Transverse colon (tissue), 4 donors: Measurements from ENCODE around the gene C1QTNF6. TPM values are rescaled to one million over a fixed set of nuclear protein-coding genes. Genes with fewer than 3 reads are reported as not detected.
"Not testable (repeated sequence)": the region's sequence is repeated elsewhere in the genome, so short reads cannot be mapped to it uniquely, and the experiment has no call there.

Experiments used
- DNase-seq: peaks from one replicate; pipeline ENCODE4 v3.0.0-alpha.2; 2019
- H3K27ac ChIP-seq, 4 donors: fragments of 200-600 bp; sonication (generic); 2 replicates each; pipeline ENCODE4 v1.5.1; 2016 to 2018; ENCODE audit warnings: inconsistent platforms in 4 of 4
- H3K27me3 ChIP-seq: fragments of 200-600 bp; sonication (generic); 2 replicates; pipeline ENCODE4 v1.5.1; 2017; ENCODE audit warnings: inconsistent platforms
- H3K36me3 ChIP-seq, 4 donors: fragments of 200-600 bp; sonication (generic); 2 replicates each; pipeline ENCODE4 v1.5.1; 2017 to 2019; ENCODE audit warnings: inconsistent platforms in 4 of 4
- H3K4me1 ChIP-seq, 4 donors: fragments of 200-600 bp; sonication (generic); 2 replicates each; pipeline ENCODE4 v1.5.1; 2017 to 2020; ENCODE audit warnings: inconsistent platforms in 4 of 4
- H3K4me3 ChIP-seq, 4 donors: fragments of 200-600 bp; sonication (generic); 1 replicate in 1 of 4; 2 replicates in 3 of 4; pipeline versions ENCODE4 v1.5.1 to v1.6.1; 2017 to 2019; ENCODE audit warnings: inconsistent platforms in 4 of 4
- H3K9me3 ChIP-seq, 2 donors: fragments of 200-600 bp; sonication (generic); 2 replicates each; pipeline ENCODE4 v1.5.1; 2017 to 2019; ENCODE audit warnings: inconsistent platforms in 2 of 2
- CTCF ChIP-seq, 5 experiments: fragments of 200-600 bp in 3 of 5; fragments of 450-650 bp in 2 of 5; sonication (generic) in 3 of 5; IDR thresholded peaks; 1 replicate in 2 of 5; 2 replicates in 3 of 5; pipeline ENCODE4 v1.5.1; 2016 to 2017; ENCODE audit warnings: antibody characterized with exemption in 5 of 5, inconsistent platforms in 3 of 5, mild to moderate bottlenecking in 2 of 5, moderate library complexity in 1 of 5
- EP300 ChIP-seq: sonication (generic); formaldehyde crosslinking; IDR thresholded peaks from one replicate; pipeline ENCODE4 v1.6.1; 2017; ENCODE audit warnings: antibody characterized with exemption, low read depth
- POLR2A ChIP-seq: fragments of 450-650 bp; IDR thresholded peaks from one replicate; pipeline ENCODE4 v1.6.1; 2016; ENCODE audit warnings: antibody characterized with exemption, mild to moderate bottlenecking, moderate library complexity
- POLR2AphosphoS5 ChIP-seq, 3 donors: sonication (generic); formaldehyde crosslinking; IDR thresholded peaks; one replicate each; pipeline ENCODE4 v1.6.1; 2016; ENCODE audit warnings: antibody characterized with exemption in 3 of 3
- WGBS, 2 donors: methylation state at CpG; one replicate each; pipeline ENCODE4 v1.1.5; 2018; ENCODE audit warnings: low coverage in 1 of 2; 5-methylcytosine and 5-hydroxymethylcytosine counted together
- in situ Hi-C, 4 donors: fragments of 200-750 bp; cut with MboI; loops; one replicate each; pipeline versions ENCODE4 v1.15.0 to v1.15.1; 2017; ENCODE audit warnings: low sequenced_read_pairs in 3 of 4, low pct_ligation_motif_present in 1 of 4, low pct_unique_long_range_greater_than_20kb in 1 of 4
- intact Hi-C: fragments of 100-400 bp; cut with DNase I; formaldehyde crosslinking; loops from one replicate; pipeline ENCODE4 v1.15.1; 2023; ENCODE audit warnings: low total_unique reads
- total RNA-seq, 4 donors: library from RNA; depleted of rRNA; stranded (reverse); fragments of >200 nt; gene quantifications; one replicate each; pipeline ENCODE4 v1.1.0, GENCODE V29; 2016

C1QTNF6 gene
- total RNA-seq, 4 donors from 2014 or later: 1.4 to 68.8 (median 7.5) TPM

GRCh38 chr22:37202716-37203115, 14.7 kb upstream of the C1QTNF6 start:
- H3K4me3 ChIP-seq: no peak overlapping the region
- TF ChIP-seq POLR2AphosphoS5 (IDR thresholded peaks at IDR 0.05) (no peak), CTCF (IDR thresholded peaks at IDR 0.05) (no peak), EP300 (no peak), POLR2A (no peak)
- in situ Hi-C loops (loop anchor here in 2 of 4 donors (10.0 to 25.0 kb wide), 2 partner anchors 128 to 415 kb away; partner anchors contain the start of gene IFT27 (in 1 of the 2)), intact Hi-C loops (loop anchor here (10.0 kb wide), 1 partner anchor 438 kb away; no protein-coding TSS in a partner anchor)
- 93% methylated on average over 10 of the region's 10 CpGs; no CpG with 5 or more reads in 1 of the 2 donors for WGBS, 2 donors
- no peaks in the 10 kb centered on the region for H3K36me3 ChIP-seq
- no peak for DNase-seq
- no peak overlapping the region for H3K27ac ChIP-seq
- H3K9me3 ChIP-seq: no peaks in the 10 kb centered on the region
- no peaks in the 10 kb centered on the region for H3K27me3 ChIP-seq
- H3K4me1 ChIP-seq: peaks cover 6 to 14% (median 13%) of the 10 kb centered on the region in 4 donors

- Histone ChIP-seq H3K27me3 (no peaks in the 10 kb centered on the region), H3K4me3 (no peak overlapping the region), H3K27ac (no peak overlapping the region), H3K36me3 (no peaks in the 10 kb centered on the region), H3K9me3 (no peaks in the 10 kb centered on the region), H3K4me1 (peaks cover 11 to 20% (median 19%) of the 10 kb centered on the region in 4 donors)
- WGBS, 2 donors: 71 to 94% methylated on average over 2 to 5 of the region's 5 CpGs
- TF ChIP-seq POLR2A: no peak
- in situ Hi-C loops (loop anchor here in 2 of 4 donors (10.0 to 25.0 kb wide), 2 partner anchors 127 to 415 kb away; partner anchors contain the start of gene IFT27 (in 1 of the 2)), intact Hi-C loops (loop anchor here (10.0 kb wide), 1 partner anchor 437 kb away; no protein-coding TSS in a partner anchor)
- no peak for DNase-seq
Observed at GRCh38 chr22:37202001-37202555, 14.0 kb upstream of the C1QTNF6 start.

- not testable (repeated sequence) for DNase-seq, H3K4me3 ChIP-seq, H3K27me3 ChIP-seq, H3K27ac ChIP-seq, H3K9me3 ChIP-seq, H3K36me3 ChIP-seq
- in situ Hi-C loops: loop anchor here in 2 of 4 donors (10.0 to 25.0 kb wide), 2 partner anchors 127 to 414 kb away; partner anchors contain the start of gene IFT27 (in 1 of the 2)
- intact Hi-C loops: loop anchor here (10.0 kb wide), 1 partner anchor 437 kb away; no protein-coding TSS in a partner anchor
- 97% methylated on average over 6 of the region's 6 CpGs; no CpG with 5 or more reads in 1 of the 2 donors for WGBS, 2 donors
- H3K4me1 ChIP-seq: peaks cover 14 to 26% (median 26%) of the 10 kb centered on the region in 4 donors
Observed at GRCh38 chr22:37201443-37201820, 13.4 kb upstream of the C1QTNF6 start.

- DNase-seq: no peak
- no peaks in the 10 kb centered on the region for H3K9me3 ChIP-seq
- 21% methylated on average over 12 of the region's 12 CpGs; no CpG with 5 or more reads in 1 of the 2 donors for WGBS, 2 donors
- peak overlapping the region in 3 of 4 donors; percentile 20 to 66 (median 47) for H3K4me3 ChIP-seq
- TF ChIP-seq POLR2A (no peak), POLR2AphosphoS5 (IDR thresholded peaks at IDR 0.05) (no peak), CTCF (IDR thresholded peaks at IDR 0.05) (no peak), EP300 (no peak)
- no peaks in the 10 kb centered on the region for H3K36me3 ChIP-seq
- H3K27ac ChIP-seq: peak overlapping the region; percentile 94 to 100 (median 96)
- no peaks in the 10 kb centered on the region for H3K27me3 ChIP-seq
- peaks cover 21 to 34% (median 31%) of the 10 kb centered on the region in 4 donors for H3K4me1 ChIP-seq
- intact Hi-C loops: loop anchor here (10.0 kb wide), 1 partner anchor 435 kb away; no protein-coding TSS in a partner anchor
- in situ Hi-C loops: loop anchor here in 2 of 4 donors (10.0 to 25.0 kb wide), 2 partner anchors 125 to 412 kb away; partner anchors contain the start of gene IFT27 (in 1 of the 2)
Observed at GRCh38 chr22:37199760-37200108, 11.7 kb upstream of the C1QTNF6 start.

- in situ Hi-C loops (no loop called here), intact Hi-C loops (no loop called here)
- no peaks in the 10 kb centered on the region for H3K36me3 ChIP-seq
- peak overlapping the region; percentile 94 to 100 (median 96) for H3K27ac ChIP-seq
- peak overlapping the region; percentile 47 to 83 (median 62) for H3K4me3 ChIP-seq
- H3K9me3 ChIP-seq: no peaks in the 10 kb centered on the region
- TF ChIP-seq POLR2A (peak; percentile 99), POLR2AphosphoS5 (IDR thresholded peaks at IDR 0.05) (peak; percentile 99 to 100 (median 99)), EP300 (no peak), CTCF (IDR thresholded peaks at IDR 0.05) (peak; percentile 77 to 97 (median 93))
- WGBS, 2 donors: 0% methylated on average over 54 of the region's 58 CpGs; no CpG with 5 or more reads in 1 of the 2 donors
- no peaks in the 10 kb centered on the region for H3K27me3 ChIP-seq
- peaks cover 21 to 34% (median 32%) of the 10 kb centered on the region in 4 donors for H3K4me1 ChIP-seq
- DNase-seq: peak; percentile 100
Observed at GRCh38 chr22:37199103-37199759, 11.2 kb upstream of the C1QTNF6 start.
